T-helper 1 cell treated with Interleukin-12 subunit alpha and Interleukin-12 subunit beta and Interleukin-4 antibody, amounts not matched to agents 30 ng/mL and 1 ng/mL, for 36 hours (primary cell): Measurements from ENCODE around the gene USP12. TPM values are rescaled to one million over a fixed set of nuclear protein-coding genes. Genes with fewer than 3 reads are reported as not detected.

Experiments
- total RNA-seq: library from RNA; stranded (reverse); gene quantifications from 2 replicates; pipeline ENCODE4 v1.2.3, GENCODE V29; 2022

USP12 gene
- total RNA-seq, 1 donor from 2014 or later: 34.7 TPM

Other genes starting within 250 kb of the USP12 start
- gene RPL21, start 79.7 kb upstream of the USP12 start, total RNA-seq: 847 and 857 TPM in 2 replicates
- 2.6 and 3.0 TPM in 2 replicates for gene RASL11A, start 99.0 kb upstream of the USP12 start, total RNA-seq